H9 (cell line): ENCODE measurements around the gene CD151. TPM values are rescaled to one million over a fixed set of nuclear protein-coding genes. Genes with fewer than 3 reads are reported as not detected.

Experiments
- DNase-seq: peaks from one replicate; pipeline ENCODE4 v3.0.0-alpha.2; 2017
- H2AFZ ChIP-seq: one replicate; pipeline ENCODE4 v1.6.1; 2013; ENCODE audit warnings: mild to moderate bottlenecking, low read length, control low read depth, moderate library complexity
- H2AK5ac ChIP-seq: 2 replicates; pipeline ENCODE4 v1.6.1; 2013; ENCODE audit warnings: low read length, control low read depth, mixed read lengths; ENCODE audit not compliant: insufficient read length
- H2BK120ac ChIP-seq: one replicate; pipeline ENCODE4 v1.6.1; 2013; ENCODE audit warnings: low read depth, mild to moderate bottlenecking, low read length, control low read depth, inconsistent platforms; ENCODE audit not compliant: poor library complexity, severe bottlenecking
- H2BK12ac ChIP-seq: 2 replicates; pipeline ENCODE4 v1.6.1; 2013; ENCODE audit warnings: low read length, control low read depth, mixed read lengths, low read depth; ENCODE audit not compliant: insufficient read length
- H2BK15ac ChIP-seq: 2 replicates; pipeline ENCODE4 v1.6.1; 2013; ENCODE audit warnings: low read depth, low read length, control low read depth
- H2BK20ac ChIP-seq: one replicate; pipeline ENCODE4 v1.6.1; 2013; ENCODE audit warnings: low read depth, mild to moderate bottlenecking, low read length, control low read depth, inconsistent platforms; ENCODE audit not compliant: poor library complexity, severe bottlenecking
- H2BK5ac ChIP-seq: 2 replicates; pipeline ENCODE4 v1.6.1; 2013; ENCODE audit warnings: low read length, control low read depth, mixed read lengths; ENCODE audit not compliant: insufficient read length
- H3K14ac ChIP-seq: 2 replicates; pipeline ENCODE4 v1.6.1; 2013; ENCODE audit warnings: low read length, control low read depth; ENCODE audit not compliant: insufficient read depth
- H3K18ac ChIP-seq: 2 replicates; pipeline ENCODE4 v1.6.1; 2013; ENCODE audit warnings: low read depth, mild to moderate bottlenecking, mixed read lengths, low read length, control low read depth; ENCODE audit not compliant: insufficient read length
- H3K23ac ChIP-seq: 2 replicates; pipeline ENCODE4 v1.6.1; 2013; ENCODE audit warnings: low read length, control low read depth, mixed read lengths, low read depth; ENCODE audit not compliant: insufficient read length
- H3K23me2 ChIP-seq: 2 replicates; pipeline ENCODE4 v1.6.1; 2013; ENCODE audit warnings: low read depth, mild to moderate bottlenecking, mixed read lengths, low read length, control low read depth; ENCODE audit not compliant: insufficient read length, poor library complexity, severe bottlenecking
- H3K27ac ChIP-seq: 2 replicates; pipeline ENCODE4 v1.5.1; 2013; ENCODE audit warnings: low read length, control low read depth, mixed read lengths, low read depth; ENCODE audit not compliant: insufficient read length
- H3K27me3 ChIP-seq: 2 replicates; pipeline ENCODE4 v1.6.1; 2013; ENCODE audit warnings: low read length, control low read depth, inconsistent platforms; ENCODE audit not compliant: insufficient read depth
- H3K4ac ChIP-seq: 2 replicates; pipeline ENCODE4 v1.6.1; 2013; ENCODE audit warnings: low read depth, mild to moderate bottlenecking, control low read depth, inconsistent platforms, low read length, moderate library complexity
- H3K4me1 ChIP-seq: 2 replicates; pipeline ENCODE4 v1.6.1; 2013; ENCODE audit warnings: low read length, control low read depth, inconsistent platforms; ENCODE audit not compliant: insufficient read depth
- H3K4me2 ChIP-seq: 2 replicates; pipeline ENCODE4 v1.6.1; 2013; ENCODE audit warnings: low read length, control low read depth, mixed read lengths; ENCODE audit not compliant: insufficient read length, insufficient read depth
- H3K56ac ChIP-seq: 2 replicates; pipeline ENCODE4 v1.6.1; 2013; ENCODE audit warnings: low read depth, mild to moderate bottlenecking, mixed read lengths, low read length, control low read depth; ENCODE audit not compliant: insufficient read length
- H3K79me1 ChIP-seq: 2 replicates; pipeline ENCODE4 v1.6.1; 2013; ENCODE audit warnings: low read depth, mild to moderate bottlenecking, moderate library complexity, low read length, control low read depth, inconsistent platforms; ENCODE audit not compliant: insufficient read depth, poor library complexity, severe bottlenecking
- H3K79me2 ChIP-seq: 2 replicates; pipeline ENCODE4 v1.6.1; 2013; ENCODE audit warnings: low read length, control low read depth, inconsistent platforms; ENCODE audit not compliant: insufficient read depth
- H3K9ac ChIP-seq: 2 replicates; pipeline ENCODE4 v1.6.1; 2013; ENCODE audit warnings: low read length, control low read depth, mixed read lengths; ENCODE audit not compliant: insufficient read length; ENCODE audit errors: extremely low read depth
- H3K9me3 ChIP-seq: one replicate; pipeline ENCODE4 v1.6.1; 2013; ENCODE audit warnings: low read depth, low read length, inconsistent platforms; ENCODE audit not compliant: control insufficient read depth
- H3T11ph ChIP-seq: one replicate; pipeline ENCODE4 v1.6.1; 2013; ENCODE audit warnings: mild to moderate bottlenecking, low read length, control low read depth, inconsistent platforms
- H4K20me1 ChIP-seq: one replicate; pipeline ENCODE4 v1.6.1; 2013; ENCODE audit not compliant: control insufficient read depth, insufficient read length, insufficient read depth
- H4K5ac ChIP-seq: 2 replicates; pipeline ENCODE4 v1.6.1; 2013; ENCODE audit warnings: low read depth, mild to moderate bottlenecking, mixed read lengths, low read length, control low read depth; ENCODE audit not compliant: insufficient read length
- H4K8ac ChIP-seq: replicated peaks from 2 replicates; pipeline ENCODE4 v1.6.1; 2013; ENCODE audit warnings: low read length, control low read depth, mixed read lengths, low read depth; ENCODE audit not compliant: insufficient read length
- H4K91ac ChIP-seq: 2 replicates; pipeline ENCODE4 v1.6.1; 2013; ENCODE audit warnings: low read depth, mild to moderate bottlenecking, moderate library complexity, mixed read lengths, low read length, control low read depth; ENCODE audit not compliant: insufficient read length
- H3K27ac Mint-ChIP-seq, 3 experiments: 2 replicates in 2 of 3; 3 replicates in 1 of 3; pipeline ENCODE4 v1.8.0; 2020 to 2021; ENCODE audit warnings: mixed read lengths in 3 of 3, mild to moderate bottlenecking in 1 of 3, moderate library complexity in 1 of 3
- H3K27me3 Mint-ChIP-seq: 2 replicates; pipeline ENCODE4 v1.8.0; 2021; ENCODE audit warnings: low read depth, mild to moderate bottlenecking, moderate library complexity, mixed read lengths
- H3K36me3 Mint-ChIP-seq, 3 experiments: 2 replicates in 2 of 3; 3 replicates in 1 of 3; pipeline ENCODE4 v1.8.0; 2020 to 2021; ENCODE audit warnings: low read depth in 3 of 3, mixed read lengths in 3 of 3; ENCODE audit not compliant: insufficient read depth in 1 of 3
- H3K4me1 Mint-ChIP-seq, 2 experiments: 2 replicates each; pipeline ENCODE4 v1.8.0; 2020; ENCODE audit warnings: mixed read lengths in 2 of 2
- H3K4me3 Mint-ChIP-seq, 2 experiments: 2 replicates in 1 of 2; 3 replicates in 1 of 2; pipeline ENCODE4 v1.8.0; 2020 to 2021; ENCODE audit warnings: mild to moderate bottlenecking in 2 of 2, mixed read lengths in 2 of 2, moderate library complexity in 1 of 2
- H3K9me3 Mint-ChIP-seq, 2 experiments: 2 replicates in 1 of 2; 3 replicates in 1 of 2; pipeline ENCODE4 v1.8.0; 2020; ENCODE audit warnings: mild to moderate bottlenecking in 2 of 2, mixed read lengths in 2 of 2, moderate library complexity in 1 of 2
- CTCF ChIP-seq: fragments of 200-600 bp; sonication (generic); conservative IDR thresholded peaks from 3 replicates; pipeline ENCODE4 v1.8.0; 2021; ENCODE audit warnings: antibody characterized with exemption, mild to moderate bottlenecking
- WGBS: extraction: QIAGEN DNeasy Blood & Tissue Kit; methylation state at CpG from one replicate; pipeline ENCODE4 v1.1.7; 2013; ENCODE audit warnings: missing lambda C conversion rate, low lambda C conversion rate, mixed read lengths; ENCODE audit not compliant: insufficient read length; ENCODE audit errors: extremely low coverage; 5-methylcytosine and 5-hydroxymethylcytosine counted together
- total RNA-seq: library from RNA; stranded (reverse); gene quantifications from 2 replicates; pipeline ENCODE4 v1.2.1, GENCODE V29; 2021

Gene CD151
- total RNA-seq, 1 experiment from 2014 or later = 138 TPM

GRCh38 chr11:837990-838307 lies 5.2 kb downstream of the CD151 start:
- no peak overlapping the region for H3K18ac ChIP-seq
- H3K4me1 Mint-ChIP-seq = peaks cover 16 to 27% of the 10 kb centered on the region in 2 experiments
- no peak overlapping the region for H2BK12ac ChIP-seq
- no peak overlapping the region for H3K4ac ChIP-seq
- H3K56ac ChIP-seq = no peak overlapping the region
- no peak overlapping the region for H3K14ac ChIP-seq
- H3K27me3 Mint-ChIP-seq = no peaks in the 10 kb centered on the region
- TF ChIP-seq CTCF = no peak
- no peak overlapping the region for H2AK5ac ChIP-seq
- H3K4me3 Mint-ChIP-seq = no peak overlapping the region
- no peak overlapping the region for H3K27ac Mint-ChIP-seq
- H3K79me2 ChIP-seq = no peaks in the 10 kb centered on the region; the same call in 1 of the 2 replicates
- peaks cover 2% of the 10 kb centered on the region for H3K79me1 ChIP-seq
- no peak overlapping the region for H3K9ac ChIP-seq
- no peak overlapping the region for H4K8ac ChIP-seq
- no peak overlapping the region for H2AFZ ChIP-seq
- H3K4me2 ChIP-seq = no peak overlapping the region
- H4K20me1 ChIP-seq = no peaks in the 10 kb centered on the region
- H3K9me3 ChIP-seq = no peaks in the 10 kb centered on the region
- H2BK20ac ChIP-seq = no peak overlapping the region
- H3K27me3 ChIP-seq = no peaks in the 10 kb centered on the region
- DNase-seq = no peak
- no peak overlapping the region for H3T11ph ChIP-seq
- no peaks in the 10 kb centered on the region for H3K4me1 ChIP-seq
- H3K36me3 Mint-ChIP-seq = peaks cover 10 to 52% (median 46%) of the 10 kb centered on the region in 3 experiments; a peak in 6 of 7 replicates
- H4K91ac ChIP-seq = no peak overlapping the region
- H3K23me2 ChIP-seq = peaks cover 5% of the 10 kb centered on the region
- no peak overlapping the region for H4K5ac ChIP-seq
- no peak overlapping the region for H3K23ac ChIP-seq
- no peak overlapping the region for H2BK120ac ChIP-seq
- WGBS = no CpG with 5 or more reads among the region's 8 CpGs
- no peaks in the 10 kb centered on the region for H3K9me3 Mint-ChIP-seq
- H2BK5ac ChIP-seq = no peak overlapping the region
- H3K27ac ChIP-seq = no peak overlapping the region
- H2BK15ac ChIP-seq = no peak overlapping the region
